Lower leg skin (tissue), 4 donors: Measurements from ENCODE around the gene ATP9B. TPM values are rescaled to one million over a fixed set of nuclear protein-coding genes. Genes with fewer than 3 reads are reported as not detected.
"Not testable (repeated sequence)": the region's sequence is repeated elsewhere in the genome, so short reads cannot be mapped to it uniquely, and the experiment has no call there.

Experiments
- DNase-seq, 2 donors: peaks; one replicate each; pipeline ENCODE4 v3.0.0-alpha.2; 2019; ENCODE audit warnings: low spot score in 2 of 2
- H3K4me3 ChIP-seq: fragments of 200-600 bp; sonication (generic); 2 replicates; pipeline ENCODE4 v1.5.1; 2017; ENCODE audit warnings: mild to moderate bottlenecking, low read depth; ENCODE audit not compliant: poor library complexity, severe bottlenecking
- POLR2A ChIP-seq, 2 donors: fragments of 450-650 bp; IDR thresholded peaks; one replicate each; pipeline ENCODE4 v1.6.1; 2016 to 2017; ENCODE audit warnings: antibody characterized with exemption in 2 of 2, mild to moderate bottlenecking in 1 of 2, moderate library complexity in 1 of 2
- WGBS, 2 donors: methylation state at CpG; one replicate each; pipeline ENCODE4 v1.1.5; 2018; 5-methylcytosine and 5-hydroxymethylcytosine counted together
- intact Hi-C: fragments of 100-400 bp; cut with DNase I; formaldehyde crosslinking; loops from one replicate; pipeline ENCODE4 v1.15.0; 2023; ENCODE audit warnings: low total_unique reads
- total RNA-seq, 4 donors: library from RNA; depleted of rRNA; stranded (reverse); fragments of >200 nt; gene quantifications; one replicate each; pipeline ENCODE4 v1.1.0, GENCODE V29; 2016
- TF ChIP-seq, protein P1 (sequence below), 3 donors: fragments of 450-650 bp; IDR thresholded peaks; one replicate each; pipeline ENCODE4 v1.5.1; 2016; ENCODE audit warnings: antibody characterized with exemption in 3 of 3, mild to moderate bottlenecking in 3 of 3, moderate library complexity in 2 of 3

ATP9B gene
- total RNA-seq, 4 donors from 2014 or later, result 19.9 to 39.9 (median 26.0) TPM

DNA sequence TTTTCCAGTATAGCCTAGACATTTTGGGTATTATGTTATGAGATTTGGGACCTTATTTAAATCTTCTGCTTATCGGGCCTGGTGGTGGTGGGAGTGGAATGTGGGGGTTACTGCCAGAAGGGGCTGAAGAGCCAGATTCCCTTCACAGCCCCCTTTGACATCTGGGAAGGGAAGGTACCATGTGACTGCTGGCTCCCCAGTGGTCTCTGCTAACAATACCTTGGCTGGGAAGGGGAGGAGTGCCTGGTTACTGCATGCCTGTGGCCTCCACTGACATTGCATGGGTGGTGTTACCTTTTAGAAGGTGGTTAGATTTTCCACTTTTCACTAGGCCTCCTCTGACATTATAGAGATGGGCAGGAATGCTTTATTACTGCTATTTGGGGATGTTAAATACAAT lies 8.0 kb downstream of the ATP9B start:
- DNase-seq, result no peak
- H3K4me3 ChIP-seq, result no peak overlapping the region
- TF ChIP-seq, protein P1, sequence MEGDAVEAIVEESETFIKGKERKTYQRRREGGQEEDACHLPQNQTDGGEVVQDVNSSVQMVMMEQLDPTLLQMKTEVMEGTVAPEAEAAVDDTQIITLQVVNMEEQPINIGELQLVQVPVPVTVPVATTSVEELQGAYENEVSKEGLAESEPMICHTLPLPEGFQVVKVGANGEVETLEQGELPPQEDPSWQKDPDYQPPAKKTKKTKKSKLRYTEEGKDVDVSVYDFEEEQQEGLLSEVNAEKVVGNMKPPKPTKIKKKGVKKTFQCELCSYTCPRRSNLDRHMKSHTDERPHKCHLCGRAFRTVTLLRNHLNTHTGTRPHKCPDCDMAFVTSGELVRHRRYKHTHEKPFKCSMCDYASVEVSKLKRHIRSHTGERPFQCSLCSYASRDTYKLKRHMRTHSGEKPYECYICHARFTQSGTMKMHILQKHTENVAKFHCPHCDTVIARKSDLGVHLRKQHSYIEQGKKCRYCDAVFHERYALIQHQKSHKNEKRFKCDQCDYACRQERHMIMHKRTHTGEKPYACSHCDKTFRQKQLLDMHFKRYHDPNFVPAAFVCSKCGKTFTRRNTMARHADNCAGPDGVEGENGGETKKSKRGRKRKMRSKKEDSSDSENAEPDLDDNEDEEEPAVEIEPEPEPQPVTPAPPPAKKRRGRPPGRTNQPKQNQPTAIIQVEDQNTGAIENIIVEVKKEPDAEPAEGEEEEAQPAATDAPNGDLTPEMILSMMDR (IDR thresholded peaks at IDR 0.05), result no peak
- TF ChIP-seq POLR2A (IDR thresholded peaks at IDR 0.05), result no peak
- intact Hi-C loops, result no loop called here
- WGBS, 2 donors, result 74 to 83% methylated on average over 1 of the region's 1 CpG

DNA sequence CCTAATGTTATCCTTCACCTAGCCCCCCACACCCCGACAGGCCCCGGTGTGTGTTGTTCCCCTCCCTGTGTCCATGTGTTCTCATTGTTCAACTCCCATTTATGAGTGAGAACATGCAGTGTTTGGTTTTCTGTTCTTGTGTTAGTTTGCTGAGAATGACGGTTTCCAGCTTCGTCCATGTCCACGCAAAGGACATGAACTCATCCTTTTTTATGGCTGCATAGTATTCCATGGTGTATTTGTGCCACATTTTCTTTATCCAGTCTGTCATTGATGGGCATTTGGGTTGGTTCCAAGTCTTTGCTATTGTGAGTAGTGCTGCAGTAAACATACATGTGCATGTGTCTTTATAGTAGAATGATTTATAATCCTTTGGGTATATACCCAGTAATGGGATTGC lies 9.6 kb downstream of the ATP9B start:
- DNase-seq, intact Hi-C loops, H3K4me3 ChIP-seq: not testable (repeated sequence)
- WGBS, 2 donors, result 96 to 98% methylated on average over 5 of the region's 5 CpGs

GRCh38 chr18:79092874-79093273 lies 23.7 kb downstream of the ATP9B start:
- 76 to 77% methylated on average over 3 of the region's 3 CpGs for WGBS, 2 donors

DNA sequence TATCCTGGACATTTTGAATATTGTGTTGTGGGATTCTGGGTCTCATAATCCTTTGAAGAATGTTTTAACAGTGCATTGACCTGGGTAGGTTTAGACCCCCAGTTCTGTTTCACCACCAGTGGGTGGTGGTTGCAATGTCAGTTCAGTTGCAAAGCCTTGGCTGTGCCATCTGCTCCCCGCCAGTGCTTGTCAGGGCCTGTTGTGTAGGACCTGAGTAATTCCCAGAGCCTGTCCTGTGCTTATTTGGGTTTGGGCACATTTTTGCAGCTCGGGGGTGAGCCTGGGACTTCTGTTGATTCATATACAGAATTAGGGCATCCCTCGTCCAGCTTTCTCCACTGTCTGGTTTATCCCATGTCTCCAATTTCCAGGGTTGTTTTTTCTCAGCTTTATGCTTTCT lies 24.8 kb downstream of the ATP9B start:
- intact Hi-C loops, result no loop called here
- TF ChIP-seq, protein P1 (IDR thresholded peaks at IDR 0.05), result no peak
- TF ChIP-seq POLR2A (IDR thresholded peaks at IDR 0.05), result no peak
- H3K4me3 ChIP-seq, result no peak overlapping the region
- WGBS, 2 donors, result 75 to 80% methylated on average over 3 of the region's 3 CpGs
- no peak for DNase-seq

More at GRCh38 chr18:79092874-79093273, 23.7 kb downstream of the ATP9B start:
- no peak for DNase-seq
- H3K4me3 ChIP-seq, result no peak overlapping the region
- TF ChIP-seq, protein P1 (IDR thresholded peaks at IDR 0.05), result no peak
- TF ChIP-seq POLR2A (IDR thresholded peaks at IDR 0.05), result no peak
- intact Hi-C loops, result no loop called here

- H3K4me3 ChIP-seq, result no peak overlapping the region
- TF ChIP-seq, protein P1 (IDR thresholded peaks at IDR 0.05), result no peak
- no peak for TF ChIP-seq POLR2A (IDR thresholded peaks at IDR 0.05)
- intact Hi-C loops, result no loop called here
- no peak for DNase-seq
- WGBS, 2 donors, result 58 to 60% methylated on average over 1 of the region's 1 CpG
Measured at GRCh38 chr18:79095216-79095615, 26.0 kb downstream of the ATP9B start.

DNA sequence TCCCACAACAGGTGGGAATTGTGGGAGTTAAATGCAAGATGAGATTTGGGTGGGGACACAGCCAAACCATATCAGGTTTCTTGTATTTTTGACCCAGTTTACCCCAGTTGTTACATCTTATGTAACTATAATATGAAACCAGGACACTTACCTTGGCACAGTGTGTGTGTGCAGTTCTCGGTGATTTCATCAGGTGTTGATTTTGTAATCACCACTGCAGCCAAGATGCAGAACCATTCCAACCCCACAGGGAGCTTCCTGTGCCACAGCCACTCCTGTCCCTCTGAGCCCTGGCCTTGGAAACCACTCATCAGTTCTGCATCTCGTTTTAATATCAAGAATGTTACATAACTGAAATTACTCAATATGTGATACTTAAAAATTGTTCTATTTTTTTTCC lies 31.8 kb downstream of the ATP9B start:
- no peak overlapping the region for H3K4me3 ChIP-seq
- intact Hi-C loops, result no loop called here
- no peak for DNase-seq
- 62 to 81% methylated on average over 2 of the region's 2 CpGs for WGBS, 2 donors
- no peak for TF ChIP-seq POLR2A (IDR thresholded peaks at IDR 0.05)
- TF ChIP-seq, protein P1 (IDR thresholded peaks at IDR 0.05), result no peak
